GM18867 (cell line): ENCODE data around the gene NCKAP5.

Experiments used
- ATAC-seq: cut with Tn5 transposase; IDR thresholded peaks from one replicate; pipeline ENCODE4 v1.9.1; 2021; ENCODE audit warnings: mild to moderate bottlenecking, moderate library complexity; ENCODE audit not compliant: unreplicated experiment

Gene NCKAP5

GRCh38 chr2:132975193-132976105 is 592.8 kb downstream of the NCKAP5 start:
- no peak for ATAC-seq

GRCh38 chr2:132974467-132975095 is 593.7 kb downstream of the NCKAP5 start:
- ATAC-seq: no peak

GRCh38 chr2:132971310-132972061 is 596.8 kb downstream of the NCKAP5 start:
- no peak for ATAC-seq

GRCh38 chr2:132969371-132969985 is 598.8 kb downstream of the NCKAP5 start:
- peak; percentile 70 for ATAC-seq

GRCh38 chr2:132965460-132965859 is 602.8 kb downstream of the NCKAP5 start:
- ATAC-seq: no peak

- ATAC-seq: no peak
Measured at GRCh38 chr2:132963161-132963560, 605.1 kb downstream of the NCKAP5 start.

GRCh38 chr2:132958887-132959286 is 609.4 kb downstream of the NCKAP5 start:
- no peak for ATAC-seq

GRCh38 chr2:132955871-132956615 is 612.2 kb downstream of the NCKAP5 start:
- no peak for ATAC-seq

- peak; percentile 84 for ATAC-seq
Measured at GRCh38 chr2:132953771-132954170, 614.5 kb downstream of the NCKAP5 start.

GRCh38 chr2:132951008-132951714 is 617.1 kb downstream of the NCKAP5 start:
- peak; percentile 56 for ATAC-seq

GRCh38 chr2:132949108-132949507 is 619.2 kb downstream of the NCKAP5 start:
- ATAC-seq: peak; percentile 44

- no peak for ATAC-seq
Measured at GRCh38 chr2:132948211-132948610, 620.1 kb downstream of the NCKAP5 start.

GRCh38 chr2:132943829-132944228 is 624.4 kb downstream of the NCKAP5 start:
- ATAC-seq: no peak

- no peak for ATAC-seq
Measured at GRCh38 chr2:132941296-132942020, 626.8 kb downstream of the NCKAP5 start.

- ATAC-seq: no peak
Measured at GRCh38 chr2:132937629-132938028, 630.6 kb downstream of the NCKAP5 start.

- peak; percentile 95 for ATAC-seq
Measured at GRCh38 chr2:132936791-132937190, 631.5 kb downstream of the NCKAP5 start.

- no peak for ATAC-seq
Measured at GRCh38 chr2:132936261-132936660, 632.0 kb downstream of the NCKAP5 start.

GRCh38 chr2:132929786-132930185 is 638.5 kb downstream of the NCKAP5 start:
- no peak for ATAC-seq

GRCh38 chr2:132923787-132924186 is 644.5 kb downstream of the NCKAP5 start:
- ATAC-seq: no peak
